Large intestine (tissue), 3 donors: Measurements from ENCODE around the gene CD300LF. TPM values are rescaled to one million over a fixed set of nuclear protein-coding genes. Genes with fewer than 3 reads are reported as not detected.

Source experiments
- DNase-seq, 2 donors: peaks; one replicate each; pipeline versions ENCODE4 v3.0.0 to v3.0.0-alpha.2; 2013
- H3K27ac ChIP-seq: one replicate; pipeline ENCODE4 v1.5.1; 2013; ENCODE audit warnings: low read length
- H3K27me3 ChIP-seq: 2 replicates; pipeline ENCODE4 v1.6.1; 2013; ENCODE audit warnings: low read length; ENCODE audit not compliant: control insufficient read depth, insufficient read depth
- H3K36me3 ChIP-seq: 2 replicates; pipeline ENCODE4 v1.6.1; 2013; ENCODE audit warnings: low read length; ENCODE audit not compliant: control insufficient read depth, insufficient read depth
- H3K4me1 ChIP-seq: one replicate; pipeline ENCODE4 v1.6.1; 2013; ENCODE audit warnings: low read length; ENCODE audit not compliant: control insufficient read depth, insufficient read depth
- H3K4me3 ChIP-seq: one replicate; pipeline ENCODE4 v1.5.1; 2013; ENCODE audit warnings: low read length
- H3K9me3 ChIP-seq: one replicate; pipeline ENCODE4 v1.6.1; 2013; ENCODE audit warnings: mild to moderate bottlenecking, low read depth, low read length, moderate library complexity; ENCODE audit not compliant: control insufficient read depth
- WGBS: methylation state at CpG from one replicate; pipeline ENCODE4 v1.1.5; 2013; ENCODE audit warnings: low lambda C conversion rate; ENCODE audit not compliant: insufficient coverage; 5-methylcytosine and 5-hydroxymethylcytosine counted together
- polyA plus RNA-seq: library from polyadenylated mRNA; unstranded; fragments of 120-200 nt; gene quantifications from one replicate; pipeline ENCODE4 v1.2.1, GENCODE V29; 2013

CD300LF gene
- polyA plus RNA-seq, 1 donor = 2.2 TPM

- H3K9me3 ChIP-seq = no peaks in the 10 kb centered on the region
- DNase-seq = no peak
- H3K4me1 ChIP-seq = no peaks in the 10 kb centered on the region
- WGBS = 67% methylated on average over 1 of the region's 3 CpGs
- H3K27ac ChIP-seq = no peak overlapping the region
- H3K4me3 ChIP-seq = no peak overlapping the region
- peaks cover 26% of the 10 kb centered on the region for H3K27me3 ChIP-seq
- no peaks in the 10 kb centered on the region for H3K36me3 ChIP-seq
Measured at GRCh38 chr17:74646231-74646630, 66.5 kb downstream of the CD300LF start.

GRCh38 chr17:74645010-74645409 is 67.7 kb downstream of the CD300LF start:
- Histone ChIP-seq H3K9me3 (no peaks in the 10 kb centered on the region), H3K27ac (no peak overlapping the region), H3K4me1 (no peaks in the 10 kb centered on the region), H3K4me3 (no peak overlapping the region), H3K27me3 (peaks cover 18% of the 10 kb centered on the region), H3K36me3 (no peaks in the 10 kb centered on the region)
- DNase-seq = no peak
- WGBS = no CpG with 5 or more reads among the region's 2 CpGs

- WGBS = no CpG with 5 or more reads among the region's 2 CpGs
- Histone ChIP-seq H3K27me3 (peaks cover 22% of the 10 kb centered on the region), H3K27ac (no peak overlapping the region), H3K4me3 (no peak overlapping the region), H3K9me3 (no peaks in the 10 kb centered on the region), H3K36me3 (no peaks in the 10 kb centered on the region), H3K4me1 (no peaks in the 10 kb centered on the region)
- no peak for DNase-seq
Measured at GRCh38 chr17:74644419-74644818, 68.3 kb downstream of the CD300LF start.

Other genes starting within 250 kb of the CD300LF start
- gene CD300A, start 246.3 kb downstream of the CD300LF start, polyA plus RNA-seq = 6.7 TPM
- 0.27 TPM for gene CD300LB, start 181.4 kb downstream of the CD300LF start, polyA plus RNA-seq
- 0.99 TPM for gene CD300C, start 166.8 kb downstream of the CD300LF start, polyA plus RNA-seq
- gene CD300H, start 145.4 kb downstream of the CD300LF start, polyA plus RNA-seq = 0.15 TPM
- not detected for gene CD300LD, start 120.6 kb downstream of the CD300LF start, polyA plus RNA-seq
- gene CD300E, start 89.2 kb downstream of the CD300LF start, polyA plus RNA-seq = 0.12 TPM
- gene RAB37, start 24.3 kb upstream of the CD300LF start, polyA plus RNA-seq = 14.3 TPM
- gene NHERF1, start 35.7 kb upstream of the CD300LF start, polyA plus RNA-seq = 395 TPM
- 34.2 TPM for gene NAT9, start 63.4 kb upstream of the CD300LF start, polyA plus RNA-seq
- gene GRIN2C, start 147.0 kb upstream of the CD300LF start, polyA plus RNA-seq = 0.33 TPM
- gene FDXR, start 160.1 kb upstream of the CD300LF start, polyA plus RNA-seq = 6.3 TPM
- gene FADS6, start 180.7 kb upstream of the CD300LF start, polyA plus RNA-seq = 14.5 TPM
- gene USH1G, start 210.3 kb upstream of the CD300LF start, polyA plus RNA-seq = 1.5 TPM
- gene OTOP2, start 211.3 kb upstream of the CD300LF start, polyA plus RNA-seq = 1.6 TPM
- 13.8 TPM for gene OTOP3, start 223.0 kb upstream of the CD300LF start, polyA plus RNA-seq